T-helper 2 cell (primary cell): ENCODE results near the gene STAP2.
"Not testable (repeated sequence)": the region's sequence is repeated elsewhere in the genome, so short reads cannot be mapped to it uniquely, and the experiment has no call there.

Experiments
- DNase-seq, 5 experiments: peaks; one replicate each; pipeline versions ENCODE4 v3.0.0 to v3.0.0-alpha.2; 2012 to 2022

STAP2 gene

GRCh38 chr19:4357095-4357797 is 18.6 kb upstream of the STAP2 start:
- DNase-seq, result no peak

- no peak for DNase-seq
Measured at GRCh38 chr19:4354897-4355296, 16.3 kb upstream of the STAP2 start.

GRCh38 chr19:4354282-4354681 is 15.7 kb upstream of the STAP2 start:
- no peak for DNase-seq

- peak in 4 of 5 experiments; percentile 23 to 58 (median 48) for DNase-seq
Measured at GRCh38 chr19:4352701-4353121, 14.1 kb upstream of the STAP2 start.

GRCh38 chr19:4350726-4351125 is 12.1 kb upstream of the STAP2 start:
- no peak for DNase-seq

- DNase-seq, result no peak
Measured at GRCh38 chr19:4350111-4350510, 11.5 kb upstream of the STAP2 start.

GRCh38 chr19:4349225-4349624 is 10.6 kb upstream of the STAP2 start:
- DNase-seq, result not testable (repeated sequence)

- DNase-seq, result no peak
Measured at GRCh38 chr19:4347521-4347920, 8.9 kb upstream of the STAP2 start.

GRCh38 chr19:4346020-4346383 is 7.4 kb upstream of the STAP2 start:
- DNase-seq, result no peak

GRCh38 chr19:4345342-4346019 is 6.9 kb upstream of the STAP2 start:
- no peak for DNase-seq

GRCh38 chr19:4343370-4344307 is 5.0 kb upstream of the STAP2 start, which contains the start of gene MPND:
MPND (plus strand) TSS chr19:4343562; CDS start chr19:4343594, 32 bp downstream.
- DNase-seq, result peak; percentile 83 to 92 (median 91)

GRCh38 chr19:4342615-4343369 is 4.2 kb upstream of the STAP2 start:
- DNase-seq, result peak; percentile 74 to 100 (median 90)

- DNase-seq, result no peak
Measured at GRCh38 chr19:4342314-4342614, 3.6 kb upstream of the STAP2 start.

- DNase-seq, result peak in 1 of 5 experiments; percentile 22
Measured at GRCh38 chr19:4337906-4338440, 654 bp downstream of the STAP2 start.

- no peak for DNase-seq
Measured at GRCh38 chr19:4334929-4335570, 3.6 kb downstream of the STAP2 start.

GRCh38 chr19:4329858-4330257 is 8.8 kb downstream of the STAP2 start:
- DNase-seq, result no peak

- DNase-seq, result peak in 1 of 5 experiments; percentile 24
Measured at GRCh38 chr19:4328991-4329681, 9.5 kb downstream of the STAP2 start.

- DNase-seq, result peak; percentile 80 to 96 (median 87)
Measured at GRCh38 chr19:4328243-4328990, 10.2 kb downstream of the STAP2 start.

GRCh38 chr19:4327877-4328242 is 10.8 kb downstream of the STAP2 start:
- DNase-seq, result no peak

- peak; percentile 39 to 65 (median 48) for DNase-seq
Measured at GRCh38 chr19:4327252-4327876, 11.3 kb downstream of the STAP2 start.
